Parathyroid adenoma (tissue), 2 donors: ENCODE data around the gene RIN3.
A peak's percentile ranks its signal among the peaks of the same experiment; 100 is the strongest.

Experiments
- H2AFZ ChIP-seq: fragments of 300-600 bp; sonication (generic); one replicate; pipeline ENCODE4 v1.7.0; 2017; ENCODE audit warnings: antibody characterized with exemption, mild to moderate bottlenecking
- H3K27ac ChIP-seq: fragments of 300-600 bp; sonication (generic); one replicate; pipeline ENCODE4 v1.7.0; 2017
- H3K27me3 ChIP-seq: fragments of 300-600 bp; sonication (generic); one replicate; pipeline ENCODE4 v1.7.0; 2017; ENCODE audit warnings: low read length; ENCODE audit not compliant: control insufficient read depth, insufficient read depth
- H3K36me3 ChIP-seq: fragments of 300-600 bp; sonication (generic); one replicate; pipeline ENCODE4 v1.7.0; 2017; ENCODE audit warnings: low read length; ENCODE audit not compliant: control insufficient read depth, insufficient read depth
- H3K4me1 ChIP-seq: fragments of 300-600 bp; sonication (generic); one replicate; pipeline ENCODE4 v1.7.0; 2017; ENCODE audit warnings: control low read depth
- H3K4me2 ChIP-seq: fragments of 300-600 bp; sonication (generic); one replicate; pipeline ENCODE4 v1.7.0; 2017; ENCODE audit warnings: low read length
- H3K4me3 ChIP-seq: fragments of 300-600 bp; sonication (generic); one replicate; pipeline ENCODE4 v1.7.0; 2017; ENCODE audit warnings: low read depth, low read length
- H3K79me2 ChIP-seq: fragments of 300-600 bp; sonication (generic); one replicate; pipeline ENCODE4 v1.7.0; 2017; ENCODE audit warnings: control low read depth
- H3K9ac ChIP-seq: fragments of 300-600 bp; sonication (generic); one replicate; pipeline ENCODE4 v1.7.0; 2017; ENCODE audit warnings: mild to moderate bottlenecking
- H3K9me3 ChIP-seq: fragments of 300-600 bp; sonication (generic); one replicate; pipeline ENCODE4 v1.7.0; 2017; ENCODE audit warnings: low read length; ENCODE audit not compliant: control insufficient read depth
- CTCF ChIP-seq: fragments of 300-600 bp; sonication (generic); IDR thresholded peaks from one replicate; pipeline ENCODE4 v1.7.0; 2017; ENCODE audit warnings: antibody characterized with exemption, mild to moderate bottlenecking
- donor health status: primary hyperparathyroidism.

The RIN3 gene

GRCh38 chr14:92680781-92681650 is 167.4 kb downstream of the RIN3 start:
- no peaks in the 10 kb centered on the region for H3K36me3 ChIP-seq

GRCh38 chr14:92683041-92683440 is 169.5 kb downstream of the RIN3 start:
- no peaks in the 10 kb centered on the region for H3K79me2 ChIP-seq
- no peak overlapping the region for H2AFZ ChIP-seq
- no peak overlapping the region for H3K4me3 ChIP-seq
- H3K4me2 ChIP-seq = no peak overlapping the region
- no peaks in the 10 kb centered on the region for H3K4me1 ChIP-seq
- H3K36me3 ChIP-seq = no peaks in the 10 kb centered on the region
- H3K27me3 ChIP-seq = no peaks in the 10 kb centered on the region
- no peak overlapping the region for H3K27ac ChIP-seq
- no peak for TF ChIP-seq CTCF
- H3K9ac ChIP-seq = no peak overlapping the region
- H3K9me3 ChIP-seq = no peaks in the 10 kb centered on the region

More at GRCh38 chr14:92680781-92681650, 167.4 kb downstream of the RIN3 start:
- Histone ChIP-seq H2AFZ (peak overlapping the region; percentile 51), H3K27me3 (no peaks in the 10 kb centered on the region), H3K4me2 (no peak overlapping the region), H3K9ac (no peak overlapping the region), H3K4me3 (no peak overlapping the region), H3K4me1 (no peaks in the 10 kb centered on the region), H3K79me2 (no peaks in the 10 kb centered on the region), H3K9me3 (no peaks in the 10 kb centered on the region), H3K27ac (no peak overlapping the region)
- TF ChIP-seq CTCF = peak; percentile 95

GRCh38 chr14:92684801-92685560 is 171.4 kb downstream of the RIN3 start:
- no peak for TF ChIP-seq CTCF
- no peaks in the 10 kb centered on the region for H3K27me3 ChIP-seq
- H3K9me3 ChIP-seq = no peaks in the 10 kb centered on the region
- H3K79me2 ChIP-seq = no peaks in the 10 kb centered on the region
- no peak overlapping the region for H3K4me3 ChIP-seq
- H3K4me2 ChIP-seq = no peak overlapping the region
- no peak overlapping the region for H3K27ac ChIP-seq
- no peaks in the 10 kb centered on the region for H3K4me1 ChIP-seq
- H2AFZ ChIP-seq = no peak overlapping the region
- no peaks in the 10 kb centered on the region for H3K36me3 ChIP-seq
- H3K9ac ChIP-seq = no peak overlapping the region

GRCh38 chr14:92685784-92686355 is 172.3 kb downstream of the RIN3 start:
- H3K4me3 ChIP-seq = no peak overlapping the region
- H3K27ac ChIP-seq = no peak overlapping the region
- no peak for TF ChIP-seq CTCF

More at GRCh38 chr14:92685784-92686355, 172.3 kb downstream of the RIN3 start:
- H3K4me1 ChIP-seq = no peaks in the 10 kb centered on the region
- no peaks in the 10 kb centered on the region for H3K36me3 ChIP-seq
- no peak overlapping the region for H3K9ac ChIP-seq
- H3K9me3 ChIP-seq = no peaks in the 10 kb centered on the region
- H3K4me2 ChIP-seq = no peak overlapping the region
- no peak overlapping the region for H2AFZ ChIP-seq
- no peaks in the 10 kb centered on the region for H3K27me3 ChIP-seq
- no peaks in the 10 kb centered on the region for H3K79me2 ChIP-seq
